HG03135 (cell line): Measurements from ENCODE around the gene FUZ.
"Not testable (repeated sequence)": the region's sequence is repeated elsewhere in the genome, so short reads cannot be mapped to it uniquely, and the experiment has no call there.

Source experiments
- ATAC-seq: cut with Tn5 transposase; IDR thresholded peaks from one replicate; pipeline ENCODE4 v1.9.1; 2021; ENCODE audit warnings: mild to moderate bottlenecking, moderate library complexity; ENCODE audit not compliant: unreplicated experiment

FUZ gene

GRCh38 chr19:49833599-49833998 lies 20.5 kb upstream of the FUZ start:
- no peak for ATAC-seq

- no peak for ATAC-seq
Measured at GRCh38 chr19:49832556-49832955, 19.5 kb upstream of the FUZ start.

DNA sequence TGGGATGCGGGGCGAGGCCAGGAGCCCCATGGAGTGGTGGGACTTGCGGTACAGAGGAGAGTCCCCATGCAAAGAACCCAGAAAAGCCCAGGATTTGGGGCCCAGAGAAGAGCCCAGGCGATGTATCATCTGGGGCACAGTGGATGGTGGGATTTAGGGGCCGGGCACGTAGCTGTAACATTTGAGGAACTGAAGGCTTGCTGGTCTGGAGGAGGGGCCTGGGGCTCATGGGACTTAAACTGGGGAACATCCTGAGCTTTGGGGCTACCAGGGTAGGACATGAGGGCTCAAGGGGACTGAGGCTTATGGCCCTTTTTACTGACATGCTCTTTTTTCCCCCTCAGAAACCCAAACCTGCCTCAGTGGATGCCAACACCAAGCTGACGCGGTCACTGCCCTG lies 18.5 kb upstream of the FUZ start:
- ATAC-seq, result no peak

DNA sequence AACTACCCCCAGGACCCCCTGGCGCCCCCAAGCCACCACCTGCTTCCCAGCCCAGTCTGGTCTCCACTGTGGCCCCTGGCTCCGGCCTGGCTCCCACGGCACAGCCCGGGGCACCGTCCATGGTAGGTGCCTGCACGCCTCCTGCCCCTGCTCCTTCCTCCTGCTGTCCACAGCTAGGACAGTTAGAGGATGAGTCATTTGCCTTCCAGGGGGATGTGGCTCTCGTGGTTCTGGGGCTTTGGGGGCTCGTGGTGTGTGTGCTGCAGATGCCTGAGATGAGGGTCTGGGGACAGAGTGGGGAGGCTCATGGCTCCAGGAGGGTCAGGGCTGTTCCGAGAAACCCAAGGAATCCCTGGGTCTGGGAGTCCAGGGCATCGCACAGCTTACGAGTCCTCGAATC lies 17.7 kb upstream of the FUZ start:
- no peak for ATAC-seq

DNA sequence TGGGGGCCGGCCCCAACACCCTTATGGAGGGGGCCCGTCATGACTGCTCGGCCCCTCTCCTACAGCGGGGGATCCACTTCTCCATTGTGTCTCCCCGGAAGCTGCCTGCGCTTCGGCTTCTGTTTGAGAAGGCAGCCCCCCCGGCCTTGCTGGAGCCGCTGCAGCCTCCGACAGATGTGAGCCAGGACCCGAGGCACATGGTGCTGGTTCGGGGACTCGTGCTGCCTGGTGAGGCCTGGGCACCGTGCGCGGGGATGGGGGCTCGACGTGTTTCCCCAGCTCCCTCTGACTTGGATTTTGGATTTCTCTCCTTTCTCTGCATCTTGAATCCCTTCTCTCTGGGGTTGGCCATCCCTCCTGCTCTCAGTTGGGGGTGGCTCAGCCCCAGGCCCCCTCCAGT lies 16.6 kb upstream of the FUZ start:
- no peak for ATAC-seq

GRCh38 chr19:49829200-49829599 lies 16.1 kb upstream of the FUZ start:
- ATAC-seq, result no peak

GRCh38 chr19:49827034-49827433 lies 13.9 kb upstream of the FUZ start:
- ATAC-seq, result no peak

DNA sequence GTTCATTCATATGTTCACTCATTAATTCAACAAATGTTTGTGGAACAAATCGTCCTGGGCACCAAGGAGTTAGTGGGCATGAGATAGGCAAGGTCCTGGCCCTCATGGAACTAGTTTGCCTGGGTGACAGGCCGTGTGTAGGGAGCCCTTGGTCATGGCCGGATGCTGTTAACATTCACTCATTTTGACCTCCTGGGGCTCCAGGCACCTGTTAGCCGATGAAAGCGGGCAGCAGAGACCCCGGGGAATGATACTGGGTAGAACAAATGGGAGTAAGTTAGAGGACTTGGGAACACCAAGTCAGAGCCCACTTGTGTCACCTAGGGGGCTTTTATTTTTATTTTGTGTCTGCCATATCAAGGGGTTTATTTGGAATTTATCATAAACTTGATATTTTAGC lies 11.6 kb upstream of the FUZ start:
- ATAC-seq, result no peak

DNA sequence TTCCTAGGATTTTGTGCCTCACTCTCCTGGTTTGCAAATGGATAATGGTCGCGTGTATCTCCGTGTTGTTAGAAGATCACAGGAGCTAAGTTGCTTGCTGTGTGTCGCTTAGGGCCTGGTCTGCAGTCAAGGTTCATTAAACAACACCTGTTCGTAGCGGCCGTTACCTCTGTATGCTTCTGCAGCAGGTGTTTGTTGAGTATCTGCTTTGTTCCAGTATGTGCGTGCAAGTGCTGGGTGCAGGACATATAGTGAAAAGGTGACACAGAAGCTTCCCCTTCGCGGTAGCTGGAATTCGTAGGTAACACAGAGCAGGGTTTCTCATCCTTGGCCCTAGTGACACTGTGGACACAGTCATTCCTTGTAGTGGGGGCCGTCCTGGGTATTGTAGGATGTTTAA lies 10.4 kb upstream of the FUZ start:
- ATAC-seq, result no peak

DNA sequence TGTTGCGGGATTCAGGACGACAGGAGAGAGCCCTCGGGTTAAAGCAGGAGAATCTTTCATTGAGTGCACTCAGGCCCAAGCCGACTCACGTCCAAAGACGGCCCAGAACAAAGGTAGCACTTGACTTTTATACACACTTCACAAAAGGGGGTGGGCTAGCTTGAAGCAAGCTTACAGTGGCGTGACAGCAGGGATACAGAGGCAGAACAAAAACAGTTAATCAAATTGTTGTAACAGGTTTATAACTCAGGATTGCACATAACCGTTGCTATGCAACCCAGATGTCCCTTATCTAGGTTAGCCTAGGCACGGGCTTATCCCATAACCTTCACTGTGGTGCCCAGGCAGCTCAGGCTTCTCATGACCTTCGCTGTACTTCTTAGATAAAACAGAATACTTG lies 7.0 kb upstream of the FUZ start:
- no peak for ATAC-seq

GRCh38 chr19:49819452-49820115 lies 6.5 kb upstream of the FUZ start:
- ATAC-seq, result not testable (repeated sequence)

DNA sequence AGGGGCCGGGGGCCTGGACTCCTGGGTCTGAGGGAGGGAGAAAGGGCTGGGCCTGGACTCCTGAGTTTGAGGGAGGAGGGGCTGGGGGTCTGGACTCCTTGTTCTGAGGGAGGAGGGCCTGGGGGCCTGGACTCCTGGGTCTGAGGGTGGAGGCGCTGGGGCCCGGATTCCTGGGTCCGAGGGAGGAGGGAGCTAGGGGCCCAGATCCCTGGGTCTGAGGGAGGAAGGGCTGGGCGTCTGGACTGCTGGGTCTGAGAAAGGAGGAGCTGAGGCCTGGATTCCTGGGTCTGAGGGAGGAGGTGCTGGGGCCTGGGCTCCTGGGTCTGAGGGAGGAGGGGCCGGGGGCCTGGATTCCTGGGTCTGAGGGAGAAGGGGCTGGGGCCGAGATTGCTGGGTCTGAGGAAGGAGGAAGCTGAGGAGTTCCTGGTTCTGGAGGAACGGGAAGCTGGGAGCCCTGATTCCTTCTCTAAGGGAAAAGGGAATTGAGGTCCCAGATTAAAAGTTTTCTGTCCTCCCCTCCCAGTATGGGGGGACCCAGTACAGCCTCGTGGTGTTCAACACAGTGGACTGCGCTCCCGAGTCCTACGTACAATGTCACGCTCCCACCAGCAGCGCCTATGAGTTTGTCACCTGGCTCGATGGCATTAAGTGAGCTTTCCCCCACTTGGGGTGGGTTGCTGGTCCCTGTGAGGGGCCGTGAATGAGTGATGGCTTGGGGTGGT lies 5.7 kb upstream of the FUZ start:
- ATAC-seq, result no peak

- peak; percentile 69 for ATAC-seq
Measured at GRCh38 chr19:49817964-49818648, 5.0 kb upstream of the FUZ start, which contains the start of gene MED25. TSS of gene MED25 (plus strand) at chr19:49818289. CDS start at chr19:49818342, 53 bp downstream.

- ATAC-seq, result no peak
Measured at GRCh38 chr19:49816590-49816989, 3.5 kb upstream of the FUZ start.

GRCh38 chr19:49814010-49814409 lies 918 bp upstream of the FUZ start:
- no peak for ATAC-seq

DNA sequence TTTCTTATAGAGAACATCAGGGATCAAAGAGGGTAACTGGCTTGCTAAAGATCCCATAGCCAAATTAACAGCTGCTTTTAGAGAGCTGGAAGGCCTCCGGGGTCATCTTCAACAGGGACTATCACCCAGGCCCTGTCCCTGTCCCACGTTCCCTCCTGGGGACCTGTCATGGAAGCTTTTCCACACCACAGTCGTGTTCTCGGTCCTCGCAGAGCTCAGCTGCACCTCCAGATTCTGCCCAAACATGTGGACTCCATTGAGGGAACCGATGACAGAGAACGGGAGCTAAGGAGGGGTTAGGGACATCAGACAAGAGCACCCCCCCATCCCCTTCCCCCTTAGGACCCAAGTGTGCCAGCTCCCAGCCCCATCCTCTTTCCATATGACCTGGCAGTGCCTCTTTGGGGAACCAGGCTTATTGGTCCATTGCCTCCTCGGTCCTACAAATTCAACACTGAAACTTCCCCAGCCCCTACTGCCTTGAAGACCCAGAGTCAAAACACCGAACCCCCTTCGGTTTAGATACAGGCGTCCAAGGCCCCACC lies 568 bp downstream of the FUZ start:
- ATAC-seq, result no peak

DNA sequence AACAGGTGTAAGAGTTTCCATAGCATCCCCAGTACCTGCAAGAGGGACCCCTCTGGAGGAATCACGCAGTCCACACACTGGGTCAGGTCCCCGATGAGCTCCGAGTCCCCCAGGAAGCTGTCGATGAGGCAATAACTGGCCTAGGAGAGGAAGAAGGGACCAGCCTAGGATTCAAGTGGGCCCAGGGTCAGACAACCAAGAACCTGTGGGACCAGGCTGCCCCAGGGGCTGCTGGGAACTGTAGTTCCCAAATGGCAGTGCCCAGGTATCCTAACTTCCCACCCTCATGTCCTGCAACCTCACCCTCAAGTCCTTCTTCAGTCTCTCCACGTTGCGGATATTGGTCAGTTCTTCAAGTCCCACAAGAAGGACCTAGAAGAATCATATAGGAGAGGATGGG lies 1.8 kb downstream of the FUZ start:
- no peak for ATAC-seq

DNA sequence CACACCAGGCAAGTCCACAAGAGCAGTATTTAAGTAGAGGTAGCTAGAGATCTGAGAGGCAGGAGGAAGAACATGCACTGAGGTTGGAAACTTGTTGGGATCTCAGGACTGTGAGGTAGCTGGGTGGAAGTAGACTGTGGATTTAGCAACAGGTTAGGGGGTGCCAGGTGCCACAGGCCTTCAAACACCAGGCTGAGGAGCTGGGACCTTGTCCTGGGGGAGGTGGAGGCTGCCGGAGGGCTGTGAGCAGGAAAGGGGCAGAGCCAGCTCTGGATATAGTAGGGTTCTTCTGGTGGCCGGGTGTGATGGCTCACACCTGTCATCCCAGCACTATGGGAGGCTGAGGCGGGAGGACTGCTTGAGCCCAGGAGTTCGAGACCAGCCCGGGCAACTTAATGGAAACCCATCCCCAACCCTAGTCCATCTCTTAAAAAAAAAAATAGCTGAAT lies 3.1 kb downstream of the FUZ start:
- no peak for ATAC-seq

DNA sequence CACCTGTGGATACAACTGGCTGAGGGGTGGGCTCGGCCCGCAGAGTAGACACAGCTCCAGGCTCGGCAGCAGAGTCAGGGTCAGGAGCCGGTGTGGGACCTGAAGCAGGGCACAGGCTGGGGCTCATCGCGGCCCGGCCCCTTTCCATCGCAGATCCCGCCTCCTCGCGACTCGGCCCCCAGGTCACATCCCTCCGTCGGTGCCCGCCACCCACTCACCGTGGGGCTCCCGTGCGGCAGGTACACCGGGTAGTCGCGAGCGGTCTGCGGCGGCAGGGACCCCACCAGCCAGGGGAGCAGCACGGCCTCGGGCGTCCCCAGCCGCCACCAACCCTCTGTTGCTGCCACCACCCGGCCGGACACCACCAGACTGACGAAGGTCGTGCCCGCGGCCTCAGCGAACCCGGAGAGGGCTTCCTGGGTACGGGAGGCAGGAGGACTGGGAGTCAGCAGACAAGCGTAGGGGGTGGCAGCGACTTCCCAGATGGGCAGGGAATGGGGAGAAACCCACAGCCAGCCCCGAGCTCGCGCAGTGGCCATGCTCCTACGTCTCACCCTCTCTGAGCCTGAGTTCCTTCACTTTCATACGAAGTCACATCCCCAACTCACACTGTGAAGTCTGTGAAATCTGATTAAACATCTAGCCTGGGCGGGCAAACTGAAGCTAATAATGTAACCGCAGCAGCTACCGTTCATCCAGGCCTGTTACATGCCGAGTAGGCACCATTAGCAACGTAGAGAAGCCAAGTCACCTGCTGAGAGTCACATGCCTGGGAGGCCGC lies 3.7 kb downstream of the FUZ start:
- no peak for ATAC-seq

GRCh38 chr19:49808711-49809159 lies 4.4 kb downstream of the FUZ start:
- ATAC-seq, result no peak
